Tibial nerve (tissue), 4 donors: ENCODE results near the gene MAMSTR. TPM values are rescaled to one million over a fixed set of nuclear protein-coding genes. Genes with fewer than 3 reads are reported as not detected.
A peak's percentile ranks its signal among the peaks of the same experiment; 100 is the strongest.

Experiments used
- DNase-seq, 2 donors: peaks; one replicate each; pipeline ENCODE4 v3.0.0-alpha.2; 2019; ENCODE audit warnings: low spot score in 2 of 2
- H3K27ac ChIP-seq, 4 donors: fragments of 200-600 bp; sonication (generic) in 3 of 4; one replicate each; pipeline ENCODE4 v1.5.1; 2017 to 2019; ENCODE audit warnings: mild to moderate bottlenecking in 1 of 4
- H3K27me3 ChIP-seq, 2 donors: fragments of 200-600 bp; sonication (generic) in 1 of 2; one replicate each; pipeline versions ENCODE4 v1.5.1 to v1.6.0; 2017 to 2019
- H3K36me3 ChIP-seq, 3 donors: fragments of 200-600 bp; sonication (generic); one replicate each; pipeline ENCODE4 v1.5.1; 2018 to 2019
- H3K4me1 ChIP-seq, 4 donors: fragments of 200-600 bp; sonication (generic) in 3 of 4; one replicate each; pipeline ENCODE4 v1.5.1; 2017 to 2019
- H3K4me3 ChIP-seq, 4 donors: fragments of 200-600 bp; sonication (generic) in 3 of 4; one replicate each; pipeline ENCODE4 v1.5.1; 2017 to 2019; ENCODE audit warnings: mild to moderate bottlenecking in 1 of 4, moderate library complexity in 1 of 4
- H3K9me3 ChIP-seq, 4 donors: fragments of 200-600 bp; sonication (generic) in 3 of 4; one replicate each; pipeline ENCODE4 v1.5.1; 2017 to 2019
- CTCF ChIP-seq, 5 experiments: fragments of 200-600 bp in 3 of 5; fragments of 450-650 bp in 2 of 5; sonication (generic) in 3 of 5; IDR thresholded peaks; one replicate each; pipeline ENCODE4 v1.5.1; 2016 to 2019; ENCODE audit warnings: antibody characterized with exemption in 5 of 5, mild to moderate bottlenecking in 3 of 5, moderate library complexity in 2 of 5
- EP300 ChIP-seq, 2 donors: sonication (generic); formaldehyde crosslinking; IDR thresholded peaks; one replicate each; pipeline ENCODE4 v1.6.1; 2017; ENCODE audit warnings: antibody characterized with exemption in 2 of 2, mild to moderate bottlenecking in 1 of 2
- POLR2A ChIP-seq, 2 donors: fragments of 450-650 bp; IDR thresholded peaks; one replicate each; pipeline ENCODE4 v1.6.1; 2017; ENCODE audit warnings: antibody characterized with exemption in 2 of 2, mild to moderate bottlenecking in 2 of 2, moderate library complexity in 2 of 2
- WGBS, 2 donors: methylation state at CpG; one replicate each; pipeline ENCODE4 v1.1.5; 2018; 5-methylcytosine and 5-hydroxymethylcytosine counted together
- total RNA-seq, 4 donors: library from RNA; depleted of rRNA; stranded (reverse); fragments of >200 nt; gene quantifications; one replicate each; pipeline ENCODE4 v1.1.0, GENCODE V29; 2016

MAMSTR gene
- total RNA-seq, 4 donors from 2014 or later = 2.7 to 7.2 (median 5.9) TPM

DNA sequence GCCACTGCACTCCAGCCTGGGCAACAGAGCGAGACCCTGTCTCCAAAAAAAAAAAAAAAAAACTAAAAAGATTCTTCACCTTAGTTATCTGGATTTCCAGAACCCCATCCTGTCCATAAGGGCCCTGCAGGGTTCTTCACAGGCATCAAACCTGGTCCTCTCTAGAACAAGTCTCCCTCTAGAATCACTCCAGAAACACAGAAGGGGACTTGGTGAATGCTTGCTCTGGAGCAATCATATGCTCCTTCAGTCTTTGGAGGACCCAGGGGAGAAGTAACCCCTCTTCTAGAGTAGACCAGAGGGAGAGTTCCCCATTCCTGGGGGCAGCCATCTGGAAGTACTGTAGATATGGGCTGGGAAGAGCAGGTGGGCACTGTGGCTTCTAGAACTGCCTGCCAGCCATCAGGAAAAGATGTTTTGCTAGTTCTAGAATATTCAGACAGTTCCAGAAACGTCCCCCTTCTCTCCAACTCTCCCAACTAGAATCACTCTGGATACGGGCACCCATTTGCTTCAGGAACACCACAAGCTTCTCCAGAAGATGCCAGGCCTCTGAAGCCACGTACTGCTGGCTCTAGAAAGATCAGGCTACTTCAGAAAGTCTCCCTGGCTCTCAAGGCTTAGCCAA, 30.2 kb upstream of the MAMSTR start:
- H3K4me1 ChIP-seq = peaks cover 0 to 34% (median 8%) of the 10 kb centered on the region in 4 donors
- 66 to 78% methylated on average over 4 of the region's 4 CpGs for WGBS, 2 donors
- H3K36me3 ChIP-seq = no peaks in the 10 kb centered on the region
- H3K4me3 ChIP-seq = no peak overlapping the region
- peaks cover 0 to 59% of the 10 kb centered on the region in 2 donors for H3K27me3 ChIP-seq
- H3K27ac ChIP-seq = no peak overlapping the region
- TF ChIP-seq EP300 (IDR thresholded peaks at IDR 0.05) = no peak
- TF ChIP-seq CTCF (IDR thresholded peaks at IDR 0.05) = no peak
- no peak for TF ChIP-seq POLR2A (IDR thresholded peaks at IDR 0.05)
- DNase-seq = no peak
- no peaks in the 10 kb centered on the region for H3K9me3 ChIP-seq

DNA sequence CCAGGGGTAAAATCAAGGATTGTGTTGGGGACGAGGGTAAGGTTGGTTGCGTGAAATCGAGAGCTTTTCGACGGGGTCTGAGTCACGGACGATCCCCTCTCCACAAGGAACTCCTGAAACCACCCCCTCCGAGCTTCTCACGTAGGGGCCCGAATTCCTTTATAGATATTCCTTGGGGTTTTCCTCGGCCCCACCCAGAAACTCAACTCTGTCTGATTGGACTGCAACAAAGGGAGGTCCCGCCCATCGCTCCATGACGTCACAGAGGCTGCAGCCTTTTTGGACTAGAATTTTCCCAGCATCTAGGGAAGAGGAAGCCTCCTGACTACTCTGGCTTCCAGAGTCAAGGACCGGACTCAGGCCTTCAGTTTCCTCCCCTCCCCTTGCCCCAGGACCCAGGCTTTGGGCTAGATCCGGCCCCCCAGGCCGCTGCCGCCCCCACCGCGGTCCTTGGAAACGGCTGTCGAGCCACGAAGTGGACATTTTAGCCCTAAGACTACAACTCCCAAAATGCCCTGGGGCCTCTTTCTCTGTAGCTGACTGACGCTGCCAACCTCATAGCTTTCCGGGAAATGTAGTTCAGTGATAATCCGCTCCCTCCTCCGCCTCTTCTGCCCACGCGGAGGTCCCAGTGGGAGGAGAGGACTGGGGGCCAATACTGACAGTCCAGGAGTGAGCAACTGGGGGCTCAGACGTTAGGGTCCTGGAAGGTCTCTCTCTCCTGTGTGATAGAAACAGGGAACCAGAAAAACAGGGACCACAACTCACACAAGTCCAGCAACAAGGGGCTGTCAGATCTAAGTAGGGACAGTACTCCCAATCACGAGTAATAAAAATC, 27.4 kb upstream of the MAMSTR start, which contains the start of gene IZUMO1:
IZUMO1 (minus strand) TSS at position 172 of the 838 bp plus-strand sequence. CDS start 1,050 bp downstream, outside the sequence.
- DNase-seq = peak; percentile 33 to 63
- H3K4me1 ChIP-seq = peaks cover 0 to 18% (median 0%) of the 10 kb centered on the region in 4 donors
- H3K27me3 ChIP-seq = peaks cover 0 to 38% of the 10 kb centered on the region in 2 donors
- WGBS, 2 donors = 6 to 7% methylated on average over 24 to 31 of the region's 31 CpGs
- H3K27ac ChIP-seq = peak within 1 kb of the TSS in 3 of 4 donors; percentile 5 to 87 (median 78)
- peak within 1 kb of the TSS; percentile 18 to 51 (median 25) for H3K4me3 ChIP-seq
- no peaks in the 10 kb centered on the region for H3K9me3 ChIP-seq
- TF ChIP-seq CTCF (IDR thresholded peaks at IDR 0.05) (no peak), POLR2A (IDR thresholded peaks at IDR 0.05) (peak in 1 of 2 donors; percentile 13), EP300 (IDR thresholded peaks at IDR 0.05) (peak; percentile 14 to 33)
- H3K36me3 ChIP-seq = no peaks in the 10 kb centered on the region

DNA sequence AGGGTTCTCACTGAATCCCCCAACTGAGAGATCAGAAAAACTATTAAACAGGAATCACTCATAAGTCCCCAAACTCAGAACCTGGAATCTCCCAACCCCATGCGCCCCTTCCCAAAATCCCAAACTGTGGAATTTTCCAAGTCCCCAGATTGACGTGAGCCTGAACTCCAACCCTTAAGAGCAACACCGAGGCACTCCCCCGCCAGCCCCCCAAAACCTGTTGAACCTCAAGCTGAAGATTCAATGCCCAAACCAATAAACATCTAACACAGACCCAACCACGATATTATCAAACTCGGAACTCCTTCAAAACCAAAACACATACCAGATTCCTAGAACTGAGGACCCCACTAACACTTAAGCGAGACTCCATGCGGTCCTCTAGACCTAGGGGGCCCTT, 26.6 kb upstream of the MAMSTR start:
- H3K27ac ChIP-seq = no peak overlapping the region
- no peaks in the 10 kb centered on the region for H3K36me3 ChIP-seq
- peaks cover 0 to 22% (median 2%) of the 10 kb centered on the region in 4 donors for H3K4me1 ChIP-seq
- DNase-seq = no peak
- 74 to 77% methylated on average over 8 of the region's 8 CpGs for WGBS, 2 donors
- no peaks in the 10 kb centered on the region for H3K9me3 ChIP-seq
- TF ChIP-seq POLR2A (IDR thresholded peaks at IDR 0.05) (no peak), CTCF (IDR thresholded peaks at IDR 0.05) (no peak), EP300 (IDR thresholded peaks at IDR 0.05) (no peak)
- no peak overlapping the region for H3K4me3 ChIP-seq
- peaks cover 0 to 30% of the 10 kb centered on the region in 2 donors for H3K27me3 ChIP-seq

DNA sequence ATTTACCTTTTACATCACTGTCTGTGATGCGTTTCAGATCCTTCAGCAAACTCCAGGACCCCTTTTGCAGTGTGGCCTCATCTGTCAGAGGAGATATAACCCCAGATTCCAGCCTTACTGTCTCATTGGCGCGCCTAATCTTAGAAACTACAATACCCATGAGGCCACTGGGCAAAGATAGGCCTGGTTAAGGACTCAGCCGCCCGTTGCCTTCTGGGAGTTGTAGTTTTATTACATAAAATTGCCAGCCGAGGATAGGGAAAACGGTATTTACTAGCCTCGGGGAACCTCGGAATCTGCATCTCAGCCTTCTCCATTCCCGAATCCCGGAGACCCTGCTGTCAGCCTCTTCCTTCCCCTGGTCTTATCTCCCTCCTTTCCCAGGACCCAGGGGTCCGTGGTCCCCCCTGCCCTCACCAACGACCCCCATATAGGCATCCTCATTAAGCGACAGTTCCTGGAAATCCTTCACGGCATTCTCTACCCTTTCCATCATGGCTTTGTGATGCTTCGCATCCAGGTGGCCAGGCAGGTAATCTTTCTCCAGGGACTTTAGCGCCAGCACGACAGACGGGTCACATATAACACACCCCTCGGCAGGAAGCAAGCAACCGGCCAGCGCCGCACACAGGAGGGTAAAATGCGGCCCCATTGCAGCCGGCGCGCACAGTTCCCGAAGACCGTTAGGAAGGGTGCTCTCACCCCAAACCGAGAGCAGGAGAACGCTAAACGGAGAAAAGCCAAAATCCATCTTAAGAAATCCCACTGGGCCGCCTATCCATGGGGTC, 25.9 kb upstream of the MAMSTR start:
- H3K27ac ChIP-seq = no peak overlapping the region
- TF ChIP-seq POLR2A (IDR thresholded peaks at IDR 0.05) = no peak
- TF ChIP-seq EP300 (IDR thresholded peaks at IDR 0.05) = peak in 1 of 2 donors; percentile 46
- H3K4me1 ChIP-seq = peaks cover 0 to 28% (median 5%) of the 10 kb centered on the region in 4 donors
- H3K36me3 ChIP-seq = no peaks in the 10 kb centered on the region
- WGBS, 2 donors = 32 to 38% methylated on average over 33 of the region's 33 CpGs
- no peaks in the 10 kb centered on the region for H3K9me3 ChIP-seq
- peak in 1 of 2 donors; percentile 66 for DNase-seq
- H3K27me3 ChIP-seq = peaks cover 0 to 23% of the 10 kb centered on the region in 2 donors
- H3K4me3 ChIP-seq = no peak overlapping the region

- H3K27me3 ChIP-seq = peaks cover 0 to 11% of the 10 kb centered on the region in 2 donors
- H3K9me3 ChIP-seq = no peaks in the 10 kb centered on the region
- WGBS, 2 donors = 88 to 93% methylated on average over 11 of the region's 11 CpGs
- peak overlapping the region in 2 of 4 donors; percentile 17 to 87 for H3K27ac ChIP-seq
- no peak for DNase-seq
- TF ChIP-seq POLR2A (IDR thresholded peaks at IDR 0.05) (no peak), EP300 (IDR thresholded peaks at IDR 0.05) (no peak), CTCF (IDR thresholded peaks at IDR 0.05) (no peak)
- H3K4me3 ChIP-seq = no peak overlapping the region
- H3K4me1 ChIP-seq = peaks cover 0 to 43% (median 18%) of the 10 kb centered on the region in 4 donors
- H3K36me3 ChIP-seq = no peaks in the 10 kb centered on the region
Measured at GRCh38 chr19:48742096-48742495, 22.6 kb upstream of the MAMSTR start.
